ENCODE results near the gene RNF187.

The RNF187 gene

DNA sequence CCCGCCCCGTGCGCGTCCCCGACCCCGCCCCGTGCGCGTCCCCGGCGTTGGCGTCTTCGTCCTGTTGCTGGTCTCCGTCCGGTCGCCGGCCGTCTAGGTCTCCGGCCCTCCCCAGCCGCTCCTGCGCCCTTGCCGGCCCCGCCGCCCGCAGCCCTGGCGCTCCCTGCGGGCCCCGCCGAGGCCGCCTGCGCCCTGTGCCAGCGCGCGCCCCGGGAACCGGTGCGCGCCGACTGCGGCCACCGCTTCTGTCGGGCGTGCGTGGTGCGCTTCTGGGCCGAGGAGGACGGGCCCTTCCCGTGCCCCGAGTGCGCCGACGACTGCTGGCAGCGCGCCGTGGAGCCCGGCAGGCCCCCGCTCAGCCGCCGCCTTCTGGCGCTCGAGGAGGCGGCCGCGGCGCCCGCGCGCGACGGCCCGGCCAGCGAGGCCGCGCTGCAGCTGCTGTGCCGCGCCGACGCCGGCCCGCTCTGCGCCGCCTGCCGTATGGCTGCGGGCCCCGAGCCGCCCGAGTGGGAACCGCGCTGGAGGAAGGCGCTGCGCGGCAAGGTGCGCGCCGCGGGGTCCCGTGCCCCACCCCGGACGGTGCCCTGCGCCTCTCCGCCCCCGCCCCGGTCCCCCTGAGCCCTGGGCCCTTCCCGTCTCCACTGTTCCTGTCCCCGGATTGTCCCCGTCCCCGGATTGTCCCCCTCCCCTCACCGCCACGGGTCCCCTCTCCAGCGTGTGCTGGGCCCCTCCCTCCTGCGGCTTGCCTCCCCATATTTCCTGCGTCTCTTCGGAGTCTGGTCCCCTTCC lies at the start of gene RNF187:
Gene RNF187, plus strand, starts transcription at position 47 of the 789 bp plus-strand sequence.
- DNase-seq (ENCODE audit: low read depth in 2 of 2), result peak in 1 of 2 donors; percentile 38

DNA sequence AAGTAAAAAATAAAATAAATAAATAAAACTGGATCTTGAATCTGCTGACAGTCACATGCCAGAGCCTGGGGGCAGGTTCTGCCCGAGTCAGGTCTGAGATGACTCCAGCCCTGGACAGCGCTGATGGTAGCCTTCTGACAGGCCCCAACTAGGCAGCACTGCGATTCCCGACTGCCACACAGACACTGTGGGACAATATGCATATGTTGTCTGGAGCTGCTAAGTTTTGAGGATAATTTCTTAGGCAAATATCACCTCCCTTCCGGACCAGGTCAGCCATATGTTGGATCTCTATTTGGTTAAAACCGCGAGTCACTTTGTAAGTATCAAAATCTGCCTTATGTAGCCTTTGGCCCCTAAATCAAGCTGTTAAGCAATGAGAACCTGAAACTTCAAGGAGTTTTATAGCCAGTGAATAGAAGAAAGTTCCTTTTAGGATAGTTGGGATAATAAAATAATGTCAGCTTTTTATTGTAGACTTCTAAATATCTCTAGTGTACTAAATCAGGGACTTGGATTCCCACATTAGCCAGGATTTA lies 49.7 kb upstream of the RNF187 start:
- no peak for DNase-seq (ENCODE audit: low read depth in 2 of 2)

DNA sequence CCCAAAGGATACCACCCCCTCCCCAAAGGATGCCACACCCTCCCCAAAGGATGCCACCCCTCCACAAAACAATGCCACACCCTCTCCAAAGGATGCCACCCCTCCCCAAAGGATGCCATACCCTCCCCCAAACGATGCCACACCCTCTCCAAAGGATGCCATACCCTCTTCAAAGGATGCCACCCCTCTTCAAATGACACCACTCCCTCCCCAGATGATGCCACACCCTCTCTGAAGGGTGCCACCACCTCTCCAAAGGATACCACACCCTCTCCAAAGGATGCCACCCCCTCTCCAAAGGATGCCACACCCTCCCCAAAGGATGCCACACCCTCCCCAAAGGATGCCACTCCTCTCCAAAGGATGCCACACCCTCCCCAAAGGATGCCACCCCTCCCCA lies 48.9 kb upstream of the RNF187 start:
- DNase-seq (ENCODE audit: low read depth in 2 of 2), result no peak

DNA sequence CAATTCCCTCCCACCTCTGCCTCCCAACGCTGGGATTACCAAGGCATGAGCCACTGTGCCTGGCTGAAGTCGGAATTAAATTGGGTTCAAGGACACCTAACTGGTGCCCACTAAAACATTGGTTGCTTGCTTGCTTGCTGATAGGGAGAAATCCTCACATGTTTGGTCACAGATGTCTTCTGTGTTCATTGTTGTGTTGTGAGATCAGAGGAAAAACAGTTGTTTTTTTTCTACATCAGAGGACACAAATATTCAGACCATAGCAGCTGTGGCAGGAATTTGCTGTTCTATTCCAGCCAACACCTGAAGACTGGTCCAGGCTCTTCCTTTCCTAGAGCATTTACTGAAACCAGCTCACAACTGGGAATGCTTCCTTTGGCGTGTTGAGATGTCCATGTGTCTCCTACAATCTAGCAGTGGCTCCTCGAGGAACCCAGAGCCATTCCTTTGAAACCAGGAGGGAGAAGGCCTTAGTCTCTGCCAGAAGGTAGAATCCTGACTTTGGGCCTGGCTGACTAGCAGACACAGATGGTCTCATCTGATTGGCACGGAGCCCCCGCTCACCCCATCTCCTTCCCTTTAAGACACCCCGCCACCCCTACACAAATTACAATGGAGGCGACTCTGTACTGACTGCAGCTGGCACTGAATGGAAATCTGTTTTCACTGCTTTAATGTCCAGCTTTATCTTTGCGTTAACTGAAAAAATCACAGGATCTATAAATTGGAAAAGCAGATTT lies 46.3 kb upstream of the RNF187 start:
- no peak for DNase-seq (ENCODE audit: low read depth in 2 of 2)

DNA sequence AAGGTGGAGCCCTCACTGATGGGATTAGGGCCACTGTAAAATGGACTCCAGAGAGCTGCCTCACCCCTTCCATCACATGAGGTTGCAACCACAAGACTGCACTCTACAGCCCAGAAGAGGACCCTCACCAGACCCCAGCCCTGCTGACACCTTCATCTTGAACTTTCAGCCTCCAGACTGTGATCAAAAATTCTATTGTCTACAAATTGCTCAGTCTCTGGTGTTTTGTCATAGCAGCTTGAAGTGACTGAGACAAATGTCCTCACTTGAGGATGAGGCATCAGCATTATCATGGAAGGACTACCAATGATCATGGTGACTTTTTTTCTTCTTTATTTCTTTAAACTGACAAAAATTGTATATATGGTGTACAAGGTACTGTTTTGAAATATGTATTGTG lies 43.8 kb upstream of the RNF187 start:
- no peak for DNase-seq (ENCODE audit: low read depth in 2 of 2)

DNA sequence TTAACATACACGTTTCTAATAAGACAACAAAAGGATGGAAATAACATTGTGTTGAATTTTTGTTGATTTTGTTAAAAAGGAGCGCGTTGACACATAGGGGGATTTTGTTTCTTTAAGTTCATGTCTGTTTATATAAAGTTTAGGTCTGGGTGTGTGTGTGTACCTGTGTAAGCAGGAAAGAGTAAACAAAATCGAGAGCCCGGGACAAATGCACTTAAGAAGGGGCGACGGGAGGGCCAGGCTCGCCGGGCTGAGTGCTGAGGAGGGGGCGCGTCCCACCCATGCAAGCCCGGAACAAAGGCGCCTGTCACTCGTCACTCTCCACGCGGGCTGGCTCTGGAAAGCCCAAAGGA lies 41.7 kb upstream of the RNF187 start:
- no peak for DNase-seq (ENCODE audit: low read depth in 2 of 2)

DNA sequence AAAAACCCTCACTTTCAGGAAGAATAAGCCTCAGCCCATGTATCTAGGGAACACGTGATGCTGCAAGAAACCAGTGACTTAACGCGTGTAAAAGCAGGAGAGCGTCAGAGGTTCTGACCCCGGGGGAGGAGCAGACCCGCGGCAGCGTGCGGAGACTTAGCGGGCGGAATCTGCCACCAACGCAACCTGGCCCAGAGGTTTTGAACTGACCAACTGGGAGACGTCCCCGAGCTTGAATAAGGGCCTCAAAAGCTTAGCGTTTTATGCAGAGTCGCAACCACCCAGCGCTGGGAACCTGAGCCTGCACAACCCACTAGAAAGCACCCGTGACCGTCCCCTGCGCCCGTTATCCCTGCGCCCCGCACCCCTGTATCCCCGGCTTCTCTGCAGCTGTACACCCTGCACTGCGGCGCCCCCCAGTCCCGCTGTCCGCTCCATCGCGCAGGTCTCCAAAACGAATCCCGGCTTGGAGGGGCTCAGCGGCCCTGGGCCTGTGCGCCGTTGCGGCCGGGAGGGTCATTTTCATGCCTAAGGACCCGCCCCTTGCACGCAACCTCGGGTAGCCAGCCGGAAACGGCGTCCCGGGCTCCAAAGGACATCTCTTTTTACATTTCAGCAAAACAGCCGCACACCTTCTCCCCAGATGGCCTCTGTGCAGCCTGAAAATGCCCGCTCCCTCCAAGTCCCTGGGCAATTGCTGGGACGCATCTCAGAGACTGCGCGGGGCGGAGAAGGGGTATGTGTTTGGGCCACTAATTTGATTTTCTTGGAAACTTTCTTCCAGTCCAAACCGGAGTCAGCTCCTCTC lies 41.1 kb upstream of the RNF187 start:
- peak; percentile 10 to 15 for DNase-seq (ENCODE audit: low read depth in 2 of 2)

DNA sequence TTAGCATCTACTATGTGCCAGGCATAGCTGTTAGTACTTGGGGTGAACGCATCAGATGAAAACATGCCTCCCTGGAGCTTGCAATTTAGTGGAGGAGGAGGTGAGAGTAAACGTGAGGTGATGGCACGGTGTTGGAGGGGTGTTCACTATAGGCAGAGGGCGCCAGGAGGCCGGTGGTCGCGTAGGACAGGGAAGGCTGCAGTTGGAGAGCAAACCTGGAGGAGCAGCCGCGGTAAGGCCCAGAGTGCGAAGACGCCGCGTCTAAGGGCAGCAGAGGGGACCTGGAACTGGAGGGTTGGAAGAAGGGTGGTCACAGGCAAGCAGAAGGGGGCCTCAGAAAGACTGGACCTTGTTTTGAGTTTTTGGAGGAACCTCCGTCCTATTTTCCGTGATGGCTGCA lies 40.3 kb upstream of the RNF187 start:
- no peak for DNase-seq (ENCODE audit: low read depth in 2 of 2)

DNA sequence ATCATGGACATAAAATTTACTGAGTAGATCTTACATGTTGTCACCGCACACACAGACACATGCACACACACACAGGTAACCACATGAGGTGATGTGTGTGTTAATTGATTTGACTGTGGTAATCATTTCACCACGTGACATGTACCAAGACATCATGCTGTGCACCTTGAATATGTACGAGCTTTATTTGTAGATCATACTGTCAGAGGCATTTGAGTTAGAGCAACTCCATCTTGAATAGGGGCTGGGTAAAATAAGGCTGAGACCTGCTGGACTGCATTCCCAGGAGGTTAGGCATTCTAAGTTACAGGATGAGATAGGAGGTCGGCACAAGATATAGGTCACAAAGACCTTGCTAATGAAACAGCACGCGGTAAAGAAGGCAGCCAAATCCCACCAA lies 38.8 kb upstream of the RNF187 start:
- DNase-seq (ENCODE audit: low read depth in 2 of 2), result no peak

DNA sequence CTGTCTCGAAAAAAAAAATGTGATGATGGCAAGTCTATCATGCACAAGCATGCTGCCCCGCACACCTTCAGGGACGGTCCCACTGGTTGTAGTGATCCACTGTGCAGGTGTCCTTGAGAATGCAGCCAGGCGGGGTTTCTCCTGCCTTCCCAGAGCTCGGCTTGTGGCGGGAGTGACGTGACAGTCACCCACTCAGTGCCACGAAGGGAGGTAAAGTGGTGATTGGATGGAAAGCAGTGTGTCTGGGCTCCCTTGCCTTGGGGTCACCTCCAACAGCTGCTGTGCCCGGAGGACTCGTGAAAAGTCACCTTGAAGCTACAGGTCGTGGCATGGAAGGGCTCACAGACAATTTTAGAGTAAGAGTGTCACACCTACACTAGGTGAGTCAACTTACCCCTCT lies 37.0 kb upstream of the RNF187 start:
- DNase-seq (ENCODE audit: low read depth in 2 of 2), result no peak

DNA sequence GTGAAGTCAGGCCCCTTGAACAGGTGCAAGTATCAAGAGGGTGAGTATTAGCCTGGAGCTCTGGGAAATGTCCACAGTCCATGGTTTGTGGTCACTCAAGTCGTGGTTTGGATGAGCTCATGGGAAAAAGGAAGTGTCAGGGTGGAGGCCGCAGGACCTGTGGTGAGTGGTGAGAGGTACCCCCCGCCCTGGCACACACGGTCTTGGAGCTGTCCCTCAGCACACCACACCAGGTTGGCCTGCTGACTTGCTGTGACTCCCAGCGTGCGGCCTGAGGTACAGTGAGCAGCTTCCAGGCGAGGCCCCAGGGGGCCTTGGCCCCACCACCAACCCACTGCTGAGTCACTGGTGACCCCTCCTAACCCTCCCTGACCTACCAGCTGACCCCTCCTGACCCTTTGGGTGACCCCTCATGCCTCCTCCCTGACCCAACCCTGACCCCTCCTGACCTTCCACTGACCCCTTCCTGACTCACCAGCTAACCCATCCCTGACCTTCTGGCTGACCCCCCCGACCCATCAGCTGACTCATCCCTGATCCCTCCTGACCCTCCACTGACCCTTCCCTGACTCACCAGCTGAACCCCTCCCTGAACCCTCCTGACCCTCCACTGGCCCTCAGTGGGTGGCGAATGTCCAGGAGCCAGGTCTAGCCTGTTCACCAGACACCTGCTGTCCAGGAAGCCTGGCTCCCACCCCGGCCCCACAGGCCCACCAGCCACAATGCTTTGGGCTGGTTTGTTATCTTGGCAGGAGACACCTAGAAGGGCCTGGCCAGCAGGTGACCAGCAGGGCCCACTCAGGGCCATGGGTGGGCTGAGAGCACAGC lies 34.8 kb upstream of the RNF187 start:
- DNase-seq (ENCODE audit: low read depth in 2 of 2), result no peak

DNA sequence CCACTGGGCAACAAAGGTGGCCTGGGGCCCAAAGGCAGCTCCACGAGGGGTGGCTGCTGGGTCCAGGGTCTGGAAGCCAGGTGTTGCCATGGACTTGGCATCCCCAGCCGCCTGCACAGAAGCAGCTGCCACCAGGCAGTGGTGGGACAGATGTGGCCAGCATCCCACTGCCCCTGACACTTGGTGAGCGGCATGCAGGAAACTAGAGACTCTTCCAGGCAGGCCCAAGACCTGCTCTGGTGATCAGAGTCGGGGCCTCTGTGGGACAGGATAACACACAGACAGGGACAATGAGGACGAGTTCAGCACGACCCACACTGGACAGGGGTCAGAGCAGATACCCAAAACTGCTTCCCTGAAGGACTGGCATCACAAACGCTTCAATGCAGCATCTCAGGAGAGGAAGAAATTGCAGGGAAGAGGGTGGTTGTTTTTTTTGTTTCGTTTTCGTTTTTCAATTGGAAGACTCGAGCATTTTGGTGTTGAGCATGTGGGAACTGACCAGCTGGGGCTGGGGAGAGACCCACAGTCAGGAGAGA lies 34.1 kb upstream of the RNF187 start:
- no peak for DNase-seq (ENCODE audit: low read depth in 2 of 2)

DNA sequence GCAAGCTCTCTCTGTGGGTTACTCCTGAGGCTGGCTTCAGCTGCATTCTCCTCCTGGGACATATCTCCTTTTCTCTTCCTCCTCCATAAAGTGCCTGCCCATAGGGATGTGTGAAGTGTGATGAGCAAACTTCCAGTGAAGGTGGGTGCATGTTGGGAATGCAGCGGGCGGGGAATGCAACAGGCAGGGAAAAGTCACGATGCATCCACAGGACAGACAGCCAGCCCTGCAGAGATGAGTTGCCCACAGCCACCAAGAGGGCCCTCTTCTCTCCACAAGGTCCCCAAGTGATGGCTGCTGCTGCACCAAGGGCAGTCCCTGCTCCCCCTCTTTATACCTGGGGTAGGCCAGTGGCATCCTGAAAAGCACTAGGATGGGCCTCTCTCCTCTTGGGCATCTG lies 33.6 kb upstream of the RNF187 start:
- DNase-seq (ENCODE audit: low read depth in 2 of 2), result no peak

DNA sequence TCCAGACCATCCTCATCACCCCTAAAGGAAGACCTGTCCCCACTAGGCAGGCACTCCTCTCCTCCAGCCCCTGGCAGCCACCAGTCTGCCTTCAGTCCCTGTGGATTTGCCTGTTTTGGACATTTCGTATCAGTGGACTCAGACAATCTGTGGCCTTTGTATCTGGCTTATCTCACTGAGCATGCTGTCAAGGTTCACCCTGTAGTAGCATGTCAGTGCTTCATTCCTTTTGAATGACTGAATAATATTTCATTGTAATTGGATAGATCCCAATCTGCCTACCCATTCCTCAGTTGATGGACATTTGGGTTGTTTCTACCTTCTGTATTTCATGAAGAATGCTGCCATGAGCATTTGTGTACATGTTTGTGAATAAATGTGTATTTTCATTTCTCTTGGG lies 32.9 kb upstream of the RNF187 start:
- DNase-seq (ENCODE audit: low read depth in 2 of 2), result no peak

DNA sequence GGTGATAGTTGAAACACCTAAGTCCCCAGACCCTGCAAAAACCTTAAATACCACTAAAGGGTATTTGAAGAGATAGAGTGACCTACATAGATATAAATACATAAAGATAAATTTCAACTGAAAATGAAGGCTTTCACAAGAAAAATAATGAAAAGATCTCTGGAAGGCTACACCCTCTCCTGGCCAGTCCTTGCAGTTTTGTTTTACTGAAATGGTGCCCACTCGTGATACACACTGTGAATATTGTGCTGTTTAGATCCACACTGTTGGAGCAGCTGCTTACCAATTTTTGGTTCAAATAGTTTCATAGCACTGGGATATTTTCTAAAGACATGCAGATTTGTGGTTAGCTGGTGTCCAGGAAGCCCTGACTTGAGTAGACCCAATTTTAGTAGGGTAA lies 31.5 kb upstream of the RNF187 start:
- no peak for DNase-seq (ENCODE audit: low read depth in 2 of 2)

DNA sequence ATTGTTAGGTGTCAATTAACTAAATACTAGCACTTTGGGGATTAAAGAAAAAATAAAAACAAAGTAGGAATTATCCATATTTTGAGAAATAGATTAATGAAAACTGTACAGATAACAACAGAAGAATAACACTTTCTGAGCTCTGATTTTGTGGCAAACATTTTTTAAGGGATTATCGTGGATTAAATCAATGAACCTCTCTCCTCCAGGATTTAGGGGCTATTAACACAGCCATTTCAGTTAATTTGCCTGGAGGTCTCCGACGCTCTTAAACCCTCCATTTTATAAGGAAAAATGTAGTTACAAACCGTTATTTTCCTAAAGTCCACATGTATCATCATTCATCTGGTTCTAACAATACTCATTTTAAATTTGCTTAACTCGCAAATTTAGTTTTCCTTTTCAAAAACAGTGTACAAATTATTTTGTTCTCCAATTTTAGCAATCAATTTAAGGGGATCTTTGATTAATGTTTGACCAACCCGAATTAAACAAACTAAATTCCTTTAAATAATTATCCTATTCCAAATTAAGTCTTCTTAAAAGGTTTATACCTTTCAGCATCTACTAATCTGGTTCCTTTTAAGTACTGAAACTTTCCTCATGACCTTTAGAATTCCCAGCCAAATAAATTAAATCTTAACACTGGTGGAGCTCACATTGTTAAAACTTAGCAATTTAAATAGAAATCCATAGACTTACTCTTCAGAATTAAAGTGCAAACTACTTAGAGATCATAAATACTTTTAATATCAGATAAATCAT lies 30.7 kb upstream of the RNF187 start:
- no peak for DNase-seq (ENCODE audit: low read depth in 2 of 2)

DNA sequence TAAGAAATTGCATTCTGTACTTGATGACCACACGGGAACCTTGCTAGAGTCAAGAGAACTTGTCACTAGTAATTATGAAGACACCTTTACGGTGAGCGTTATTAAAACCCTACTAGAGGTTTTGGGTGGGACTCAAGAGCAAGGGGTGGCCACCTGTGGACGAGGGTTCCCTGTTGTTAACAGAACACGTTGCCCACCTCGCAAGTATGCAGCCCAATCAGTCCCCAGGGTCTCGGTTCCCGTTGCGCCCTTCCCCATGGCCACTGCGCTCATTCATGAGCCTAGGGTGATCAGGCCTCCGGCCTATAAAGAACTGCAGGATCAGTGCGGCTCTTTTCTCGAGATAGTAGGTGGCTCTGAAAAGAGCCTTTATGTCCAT lies 30.2 kb upstream of the RNF187 start:
- no peak for DNase-seq (ENCODE audit: low read depth in 2 of 2)

DNA sequence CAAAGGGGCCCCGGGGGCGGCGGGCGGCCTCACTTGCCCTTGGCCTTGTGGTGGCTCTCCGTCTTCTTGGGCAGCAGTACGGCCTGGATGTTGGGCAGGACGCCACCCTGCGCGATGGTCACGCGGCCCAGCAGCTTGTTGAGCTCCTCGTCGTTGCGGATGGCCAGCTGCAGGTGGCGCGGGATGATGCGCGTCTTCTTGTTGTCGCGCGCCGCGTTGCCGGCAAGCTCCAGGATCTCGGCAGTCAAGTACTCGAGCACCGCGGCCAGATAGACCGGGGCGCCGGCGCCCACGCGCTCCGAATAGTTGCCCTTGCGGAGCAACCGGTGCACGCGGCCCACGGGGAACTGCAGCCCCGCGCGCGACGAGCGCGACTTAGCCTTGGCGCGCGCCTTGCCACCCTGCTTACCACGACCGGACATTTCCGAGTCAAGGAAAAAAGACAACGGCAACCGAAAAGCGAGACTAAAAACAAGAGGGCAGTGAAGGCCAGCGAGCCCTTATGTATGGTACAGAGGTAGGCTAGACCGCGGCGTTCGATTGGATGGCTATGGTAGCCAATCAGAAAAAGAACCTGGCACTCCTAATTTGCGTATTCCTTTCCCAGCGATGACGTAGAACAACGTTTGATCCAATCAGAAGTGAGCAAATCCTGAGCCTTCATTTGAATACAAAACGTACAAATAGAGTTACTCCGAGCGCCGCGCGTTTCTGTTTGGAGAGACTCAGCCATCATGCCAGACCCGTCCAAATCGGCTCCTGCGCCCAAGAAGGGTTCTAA lies 29.6 kb upstream of the RNF187 start:
- DNase-seq (ENCODE audit: low read depth in 2 of 2), result peak; percentile 76 to 78

DNA sequence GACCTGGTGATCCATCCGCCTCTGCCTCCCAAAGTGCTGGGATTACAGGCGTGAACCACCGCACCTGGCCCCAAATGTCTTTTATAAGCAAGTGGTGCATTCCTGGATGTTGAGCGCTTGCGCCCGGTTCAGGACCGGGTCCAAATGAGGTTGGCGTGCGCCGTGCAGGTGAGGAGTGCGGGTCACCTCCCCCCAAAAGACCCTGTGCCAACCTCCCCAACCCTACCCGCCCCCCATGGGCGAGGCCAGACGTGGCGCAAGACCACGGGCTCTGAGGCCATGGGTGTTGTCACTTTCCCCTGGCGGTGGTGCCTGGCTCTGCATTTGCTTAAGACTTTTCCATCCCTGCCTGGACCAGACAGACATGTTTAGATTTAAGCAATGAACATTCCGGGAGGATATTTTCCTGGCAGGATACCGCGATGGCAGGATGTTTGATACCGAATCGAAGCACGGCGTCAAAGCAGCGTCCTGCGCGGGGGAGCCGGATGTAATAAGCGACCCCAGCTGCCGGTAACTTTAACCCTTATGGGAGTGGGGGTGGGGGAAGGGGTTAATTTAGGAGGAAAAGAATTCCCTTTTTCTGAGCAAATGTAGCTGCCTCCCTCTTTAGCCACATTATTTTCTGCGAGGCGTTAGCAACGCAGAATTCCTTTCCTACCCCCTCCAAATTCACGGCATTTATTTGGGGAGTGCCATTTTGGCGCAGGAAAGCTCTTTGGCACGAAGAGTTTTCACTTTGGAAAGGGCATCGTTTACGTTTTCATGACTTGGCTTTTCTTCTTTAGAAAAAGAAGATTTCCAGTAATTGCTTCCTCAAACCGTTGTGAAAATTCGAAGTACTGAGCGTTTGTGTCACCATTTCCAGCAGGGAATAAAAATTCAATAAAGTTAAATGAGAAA lies 27.8 kb upstream of the RNF187 start:
- DNase-seq (ENCODE audit: low read depth in 2 of 2), result peak; percentile 43 to 55
